Caki2 (cell line): ENCODE data around the gene MMRN1. TPM values are rescaled to one million over a fixed set of nuclear protein-coding genes. Genes with fewer than 3 reads are reported as not detected.

Experiments
- DNase-seq: peaks from one replicate; pipeline ENCODE4 v3.0.0-alpha.2; 2015; ENCODE audit warnings: low read depth
- in situ Hi-C: cut with HindIII; loops from 2 replicates; pipeline ENCODE4 v1.10.0; 2016; ENCODE audit warnings: low sequenced_read_pairs, low pct_unique_long_range_greater_than_20kb, mixed read lengths
- total RNA-seq: library from RNA; depleted of rRNA; stranded (reverse); fragments of >200 nt; shearing (Covaris generic); gene quantifications from 2 replicates; pipeline ENCODE4 v1.2.3, GENCODE V29; 2014; ENCODE audit warnings: low replicate concordance

The MMRN1 gene
- total RNA-seq, 1 experiment from 2014 or later, result not detected

- no peak for DNase-seq
- in situ Hi-C loops, result no loop called here
These were observed 11.7 kb downstream of the MMRN1 start for GRCh38 chr4:89906316-89906715.

- DNase-seq, result no peak
- in situ Hi-C loops, result no loop called here
These were observed 12.3 kb downstream of the MMRN1 start for GRCh38 chr4:89906777-89907521.

GRCh38 chr4:89909889-89910288, 15.2 kb downstream of the MMRN1 start:
- DNase-seq, result no peak
- in situ Hi-C loops, result no loop called here

- in situ Hi-C loops, result no loop called here
These were observed 19.0 kb downstream of the MMRN1 start for GRCh38 chr4:89913623-89914022.

DNA sequence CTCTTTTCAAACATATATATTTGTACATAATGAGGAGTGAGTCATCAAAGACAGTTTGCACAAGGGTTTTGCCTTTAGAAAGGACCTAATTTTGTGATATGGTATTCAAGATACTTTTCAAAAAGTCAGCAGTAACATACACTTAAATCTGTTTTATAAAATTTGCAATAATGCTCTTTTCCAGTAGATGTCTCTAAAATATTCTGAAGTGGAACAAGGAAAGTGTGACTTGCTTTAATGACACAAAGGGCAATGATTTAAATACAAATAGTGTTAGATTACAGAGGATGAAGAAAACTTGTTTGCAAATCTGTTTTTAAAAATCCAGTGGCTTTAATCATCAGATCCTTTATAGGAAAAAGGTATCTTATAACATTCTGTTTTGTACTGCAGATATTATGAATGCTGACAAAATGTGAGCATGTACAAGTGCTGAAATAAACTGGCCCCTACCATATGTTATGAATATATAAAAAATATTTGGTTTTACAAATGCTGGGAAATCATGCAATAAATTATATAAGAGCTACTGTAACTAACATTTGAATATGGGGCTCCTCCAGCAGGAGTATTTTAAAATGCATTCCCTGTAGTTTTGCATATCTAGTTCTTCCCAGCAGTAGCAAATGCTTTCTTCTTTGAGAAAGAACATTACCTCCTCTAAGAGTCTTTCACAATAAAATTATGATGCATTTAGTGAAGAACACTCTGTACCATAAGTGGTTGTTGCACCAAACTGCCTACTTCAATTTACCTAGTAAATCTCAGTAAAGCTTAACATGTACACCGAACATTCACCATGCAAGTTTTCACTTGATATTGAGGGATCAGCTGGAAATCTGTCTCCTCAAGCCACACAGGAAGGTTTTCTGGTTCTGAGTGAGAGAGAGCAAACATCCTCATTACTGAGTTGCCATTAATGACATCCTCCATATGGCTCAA, 20.2 kb downstream of the MMRN1 start:
- in situ Hi-C loops, result no loop called here
- peak; percentile 1 for DNase-seq

More at GRCh38 chr4:89913623-89914022, 19.0 kb downstream of the MMRN1 start:
- DNase-seq, result no peak

GRCh38 chr4:89915937-89916336, 21.3 kb downstream of the MMRN1 start:
- in situ Hi-C loops, result no loop called here

GRCh38 chr4:89922848-89923416, 28.3 kb downstream of the MMRN1 start:
- in situ Hi-C loops, result no loop called here
- no peak for DNase-seq

More at GRCh38 chr4:89915937-89916336, 21.3 kb downstream of the MMRN1 start:
- DNase-seq, result no peak

DNA sequence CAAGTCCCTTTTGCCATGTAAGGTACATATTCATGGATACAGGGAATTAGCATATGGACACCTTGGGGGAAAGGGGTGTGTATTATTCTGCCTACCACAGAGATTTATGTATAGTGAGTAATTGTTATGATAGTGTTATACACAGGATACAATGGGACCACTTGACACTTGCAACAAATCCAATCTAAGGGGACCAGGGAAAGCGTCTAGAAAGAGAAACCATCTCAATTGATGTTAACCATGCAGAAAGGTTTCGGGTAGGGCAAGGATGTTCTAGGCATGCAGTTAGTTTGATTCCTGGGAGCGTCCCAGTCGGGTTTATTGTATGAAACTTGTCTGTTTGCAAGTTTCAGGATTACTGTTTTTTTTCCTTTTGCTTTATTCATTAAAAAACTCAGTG, 34.2 kb downstream of the MMRN1 start:
- in situ Hi-C loops, result no loop called here
- DNase-seq, result no peak

GRCh38 chr4:89929425-89930159, 34.9 kb downstream of the MMRN1 start:
- in situ Hi-C loops, result no loop called here
- DNase-seq, result no peak

DNA sequence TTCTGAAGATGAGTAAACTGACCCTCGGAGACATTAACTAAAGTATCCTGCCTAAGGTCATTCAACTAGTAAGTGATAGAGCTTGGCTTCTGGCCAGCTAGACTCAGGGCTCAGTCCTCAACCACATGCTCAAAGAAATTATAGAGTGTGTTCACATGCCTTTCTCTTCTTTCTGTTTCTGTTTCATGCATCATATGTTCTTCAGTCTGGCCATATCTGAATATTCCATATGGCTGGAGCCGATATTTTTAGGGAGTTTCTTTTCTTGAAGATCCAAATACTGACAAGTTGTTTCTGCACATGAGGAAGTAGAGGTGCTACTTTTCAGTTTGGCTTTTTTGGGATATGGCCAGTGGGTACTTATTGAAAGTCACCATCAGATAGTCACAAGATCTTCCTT, 44.9 kb downstream of the MMRN1 start:
- in situ Hi-C loops, result no loop called here
- no peak for DNase-seq

DNA sequence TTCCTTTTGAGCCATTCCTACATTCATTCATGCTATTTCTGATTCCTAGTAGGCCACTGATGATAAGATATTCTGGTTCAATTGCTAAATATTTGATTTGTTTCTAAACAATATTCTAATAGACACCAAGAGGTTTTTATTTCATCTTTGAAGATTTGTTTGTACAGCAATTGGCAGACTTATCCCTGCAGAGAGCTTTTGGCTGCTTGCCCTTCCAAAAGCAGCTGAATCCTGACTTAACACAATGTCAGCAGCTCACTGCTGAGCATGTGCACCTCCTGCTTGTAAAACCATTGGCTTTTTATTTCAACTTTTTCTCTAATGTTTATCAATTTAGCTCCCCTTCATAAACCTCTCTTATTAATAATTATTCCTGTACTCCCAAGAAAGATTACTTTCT, 45.3 kb downstream of the MMRN1 start:
- no peak for DNase-seq
- in situ Hi-C loops, result no loop called here

GRCh38 chr4:89942811-89943210, 48.2 kb downstream of the MMRN1 start:
- in situ Hi-C loops, result no loop called here
- DNase-seq, result no peak

- in situ Hi-C loops, result no loop called here
- no peak for DNase-seq
These were observed 55.2 kb downstream of the MMRN1 start for GRCh38 chr4:89949782-89950387.

GRCh38 chr4:89952458-89952857, 57.8 kb downstream of the MMRN1 start:
- in situ Hi-C loops, result no loop called here
- DNase-seq, result no peak

DNA sequence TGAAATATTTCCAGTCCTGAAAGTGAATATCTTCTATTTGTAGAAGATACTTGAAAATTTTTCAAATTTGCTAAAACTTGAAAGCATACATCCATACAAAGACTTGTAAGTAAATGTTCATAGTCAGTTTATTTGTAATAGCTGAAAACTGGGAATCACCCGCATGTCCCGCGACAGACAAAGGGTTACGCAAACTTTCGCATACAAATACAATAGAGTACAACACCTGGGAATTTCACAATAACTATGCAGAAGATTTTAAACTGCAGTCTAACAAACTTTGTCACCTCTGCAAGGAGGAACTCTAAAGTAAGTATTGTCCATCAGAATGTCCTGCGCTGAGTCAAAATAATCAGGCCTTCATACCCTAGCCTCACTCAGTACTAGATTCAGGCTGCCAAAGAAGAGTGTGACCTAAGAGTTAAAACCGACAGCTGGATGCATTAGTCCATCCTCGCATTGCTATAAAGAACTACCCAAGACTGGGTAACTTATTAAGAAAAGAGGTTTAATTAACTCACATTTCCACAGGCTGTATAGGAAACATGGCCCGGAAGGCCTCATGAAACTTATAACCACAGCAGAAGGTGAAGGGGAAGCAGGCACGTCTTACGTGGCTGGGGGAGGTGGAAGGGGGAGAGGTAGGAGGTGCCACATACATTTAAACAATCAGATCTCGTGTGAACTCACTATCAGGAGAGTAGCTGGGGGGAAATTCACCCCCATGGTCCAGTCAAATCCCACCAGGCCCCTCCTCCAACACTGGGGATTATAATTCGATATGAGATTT, 60.4 kb downstream of the MMRN1 start:
- in situ Hi-C loops, result no loop called here
- DNase-seq, result no peak

- in situ Hi-C loops, result no loop called here
- no peak for DNase-seq
These were observed 62.6 kb downstream of the MMRN1 start for GRCh38 chr4:89957046-89957926.
